Prostate gland (tissue), 2 donors: ENCODE results near the gene ZNF281.

Source experiments
- CTCF ChIP-seq, 4 experiments: fragments of 200-600 bp in 2 of 4; fragments of 450-650 bp in 2 of 4; sonication (generic) in 2 of 4; IDR thresholded peaks; 1 replicate in 3 of 4; 2 replicates in 1 of 4; pipeline ENCODE4 v1.5.1; 2016 to 2019; ENCODE audit warnings: antibody characterized with exemption in 4 of 4, mild to moderate bottlenecking in 2 of 4, moderate library complexity in 2 of 4
- POLR2A ChIP-seq: fragments of 450-650 bp; IDR thresholded peaks from one replicate; pipeline ENCODE4 v1.6.1; 2016; ENCODE audit warnings: antibody characterized with exemption, mild to moderate bottlenecking
- POLR2AphosphoS5 ChIP-seq: sonication (generic); formaldehyde crosslinking; IDR thresholded peaks from one replicate; pipeline ENCODE4 v1.6.1; 2017; ENCODE audit warnings: antibody characterized with exemption

GRCh38 chr1:200448034-200448762 is 38.4 kb upstream of the ZNF281 start:
- TF ChIP-seq CTCF (IDR thresholded peaks at IDR 0.05) = no peak
- TF ChIP-seq POLR2AphosphoS5 = no peak
- TF ChIP-seq POLR2A = no peak
